Lower lobe of right lung (tissue), 2 donors: ENCODE results near the gene NMNAT3. TPM values are rescaled to one million over a fixed set of nuclear protein-coding genes. Genes with fewer than 3 reads are reported as not detected.

Experiments used
- ATAC-seq, 2 donors: fragments of 200-7000 bp; cut with Tn5 transposase; one replicate each; pipeline ENCODE4 v1.9.1; 2020 to 2022; ENCODE audit warnings: mild to moderate bottlenecking in 2 of 2, moderate library complexity in 2 of 2
- DNase-seq: peaks from one replicate; pipeline ENCODE4 v3.0.0-alpha.2; 2020
- H3K27ac ChIP-seq: fragments of 200-600 bp; one replicate; pipeline ENCODE4 v1.8.0; 2022
- H3K27me3 ChIP-seq: fragments of 200-600 bp; one replicate; pipeline ENCODE4 v1.8.0; 2022; ENCODE audit warnings: low read depth
- H3K36me3 ChIP-seq: fragments of 200-600 bp; one replicate; pipeline ENCODE4 v1.8.0; 2022; ENCODE audit warnings: mild to moderate bottlenecking
- H3K4me1 ChIP-seq: fragments of 200-600 bp; one replicate; pipeline ENCODE4 v1.8.0; 2022
- H3K4me3 ChIP-seq: fragments of 200-600 bp; one replicate; pipeline ENCODE4 v1.8.0; 2022; ENCODE audit warnings: mild to moderate bottlenecking
- H3K9me3 ChIP-seq: fragments of 200-600 bp; one replicate; pipeline ENCODE4 v1.8.0; 2022
- intact Hi-C: fragments of 100-400 bp; cut with DNase I; formaldehyde crosslinking; loops from one replicate; pipeline ENCODE4 v1.11.0; 2022
- total RNA-seq: library from RNA; stranded (reverse); fragmentation: NEBNext Ultra II Directional; extraction: Animal tissue kit (Norgen Biotek cat#: 25700); gene quantifications from one replicate; pipeline ENCODE4 v1.2.1, GENCODE V29; 2021
- TF ChIP-seq, protein P1 (sequence below): fragments of 200-600 bp; IDR thresholded peaks from one replicate; pipeline ENCODE4 v1.8.0; 2022; ENCODE audit warnings: antibody characterized with exemption, mild to moderate bottlenecking
- donor health status: DM: no; HTN: yes; CAD: no; lungs with severe emphysema.

The NMNAT3 gene
- total RNA-seq, 1 donor from 2014 or later: 5.8 TPM

DNA sequence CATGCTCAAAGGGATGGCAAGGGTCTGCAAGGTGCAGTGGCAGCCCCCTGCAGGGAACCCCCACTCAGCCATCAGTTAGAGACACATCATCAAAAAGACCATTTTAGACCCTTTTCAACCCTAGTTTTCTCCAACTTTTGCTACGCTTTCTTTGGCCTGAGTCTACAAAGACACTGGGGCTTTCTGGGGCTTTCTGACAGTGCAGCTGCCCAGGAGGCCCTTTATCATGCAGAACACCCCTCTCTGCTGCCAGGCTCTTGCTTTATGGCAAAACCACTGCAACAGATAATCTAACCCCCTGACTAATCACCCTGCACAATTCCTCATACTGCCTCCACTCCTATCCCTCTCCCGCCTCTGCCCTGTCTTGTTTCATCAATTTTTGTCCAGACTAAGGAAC, 2.4 kb downstream of the NMNAT3 start:
- no peaks in the 10 kb centered on the region for H3K9me3 ChIP-seq
- no peaks in the 10 kb centered on the region for H3K27me3 ChIP-seq
- no peak overlapping the region for H3K4me3 ChIP-seq
- intact Hi-C loops: no loop called here
- TF ChIP-seq, protein P1, sequence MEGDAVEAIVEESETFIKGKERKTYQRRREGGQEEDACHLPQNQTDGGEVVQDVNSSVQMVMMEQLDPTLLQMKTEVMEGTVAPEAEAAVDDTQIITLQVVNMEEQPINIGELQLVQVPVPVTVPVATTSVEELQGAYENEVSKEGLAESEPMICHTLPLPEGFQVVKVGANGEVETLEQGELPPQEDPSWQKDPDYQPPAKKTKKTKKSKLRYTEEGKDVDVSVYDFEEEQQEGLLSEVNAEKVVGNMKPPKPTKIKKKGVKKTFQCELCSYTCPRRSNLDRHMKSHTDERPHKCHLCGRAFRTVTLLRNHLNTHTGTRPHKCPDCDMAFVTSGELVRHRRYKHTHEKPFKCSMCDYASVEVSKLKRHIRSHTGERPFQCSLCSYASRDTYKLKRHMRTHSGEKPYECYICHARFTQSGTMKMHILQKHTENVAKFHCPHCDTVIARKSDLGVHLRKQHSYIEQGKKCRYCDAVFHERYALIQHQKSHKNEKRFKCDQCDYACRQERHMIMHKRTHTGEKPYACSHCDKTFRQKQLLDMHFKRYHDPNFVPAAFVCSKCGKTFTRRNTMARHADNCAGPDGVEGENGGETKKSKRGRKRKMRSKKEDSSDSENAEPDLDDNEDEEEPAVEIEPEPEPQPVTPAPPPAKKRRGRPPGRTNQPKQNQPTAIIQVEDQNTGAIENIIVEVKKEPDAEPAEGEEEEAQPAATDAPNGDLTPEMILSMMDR: no peak
- DNase-seq (no peak), ATAC-seq (no peak)
- no peaks in the 10 kb centered on the region for H3K36me3 ChIP-seq
- no peak overlapping the region for H3K27ac ChIP-seq
- H3K4me1 ChIP-seq: peaks cover 8% of the 10 kb centered on the region

DNA sequence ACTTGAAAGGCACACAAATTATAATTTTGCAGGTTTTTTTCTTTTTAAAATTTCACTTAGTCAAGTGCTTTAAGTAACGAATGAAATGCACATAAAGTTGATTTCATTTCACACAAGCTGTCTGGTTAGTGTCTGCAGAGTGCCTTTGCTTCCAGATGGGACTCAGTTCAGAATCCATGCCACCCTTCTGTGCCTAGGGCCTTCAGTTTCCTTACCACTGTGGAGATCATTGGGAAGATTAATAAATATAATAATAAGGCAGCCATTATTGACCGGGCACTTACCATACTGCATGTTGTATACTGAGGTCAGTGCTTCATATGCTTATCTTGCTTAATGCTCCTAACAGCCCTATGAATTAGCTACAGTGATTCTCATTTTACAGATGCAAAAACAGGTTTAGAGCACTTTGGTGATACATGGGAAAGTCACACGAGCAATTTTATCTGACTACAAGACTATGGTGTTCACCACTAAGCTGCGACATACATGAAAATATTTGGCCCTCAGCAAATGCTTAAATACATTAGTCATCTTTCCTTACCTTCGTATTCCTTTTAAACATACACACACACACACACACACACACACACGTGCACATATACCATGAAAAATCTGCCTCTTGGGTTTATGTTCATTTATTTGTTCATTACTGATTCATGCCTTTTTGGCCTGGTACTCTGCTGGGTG, 3.1 kb downstream of the NMNAT3 start:
- Histone ChIP-seq H3K4me1 (peaks cover 8% of the 10 kb centered on the region), H3K9me3 (no peaks in the 10 kb centered on the region), H3K36me3 (no peaks in the 10 kb centered on the region), H3K27ac (no peak overlapping the region), H3K4me3 (no peak overlapping the region), H3K27me3 (no peaks in the 10 kb centered on the region)
- TF ChIP-seq, protein P1: no peak
- intact Hi-C loops: no loop called here
- ATAC-seq (no peak), DNase-seq (no peak)

DNA sequence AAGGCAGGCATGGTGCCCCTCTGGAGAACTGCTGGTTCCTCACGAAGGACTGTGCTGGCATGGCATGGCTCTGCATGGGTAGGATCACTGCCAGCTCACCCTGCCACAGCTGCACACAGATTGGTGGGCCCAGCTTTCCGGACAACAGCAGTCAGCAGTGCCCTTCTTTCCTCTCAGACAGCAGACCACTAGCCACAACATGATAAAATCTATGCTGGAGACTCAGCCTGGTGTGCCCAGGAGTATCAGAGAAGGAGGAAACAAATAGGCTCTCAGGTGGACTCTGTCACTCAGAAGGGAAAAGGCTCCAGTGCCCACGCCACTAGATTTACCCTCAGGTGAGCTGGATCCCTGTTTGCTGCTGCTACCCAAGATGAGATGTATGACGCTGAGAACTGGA, 4.9 kb downstream of the NMNAT3 start:
- DNase-seq (no peak), ATAC-seq (no peak)
- Histone ChIP-seq H3K27ac (no peak overlapping the region), H3K9me3 (no peaks in the 10 kb centered on the region), H3K4me3 (no peak overlapping the region), H3K36me3 (no peaks in the 10 kb centered on the region), H3K4me1 (peaks cover 8% of the 10 kb centered on the region), H3K27me3 (no peaks in the 10 kb centered on the region)
- TF ChIP-seq, protein P1: no peak
- intact Hi-C loops: no loop called here

DNA sequence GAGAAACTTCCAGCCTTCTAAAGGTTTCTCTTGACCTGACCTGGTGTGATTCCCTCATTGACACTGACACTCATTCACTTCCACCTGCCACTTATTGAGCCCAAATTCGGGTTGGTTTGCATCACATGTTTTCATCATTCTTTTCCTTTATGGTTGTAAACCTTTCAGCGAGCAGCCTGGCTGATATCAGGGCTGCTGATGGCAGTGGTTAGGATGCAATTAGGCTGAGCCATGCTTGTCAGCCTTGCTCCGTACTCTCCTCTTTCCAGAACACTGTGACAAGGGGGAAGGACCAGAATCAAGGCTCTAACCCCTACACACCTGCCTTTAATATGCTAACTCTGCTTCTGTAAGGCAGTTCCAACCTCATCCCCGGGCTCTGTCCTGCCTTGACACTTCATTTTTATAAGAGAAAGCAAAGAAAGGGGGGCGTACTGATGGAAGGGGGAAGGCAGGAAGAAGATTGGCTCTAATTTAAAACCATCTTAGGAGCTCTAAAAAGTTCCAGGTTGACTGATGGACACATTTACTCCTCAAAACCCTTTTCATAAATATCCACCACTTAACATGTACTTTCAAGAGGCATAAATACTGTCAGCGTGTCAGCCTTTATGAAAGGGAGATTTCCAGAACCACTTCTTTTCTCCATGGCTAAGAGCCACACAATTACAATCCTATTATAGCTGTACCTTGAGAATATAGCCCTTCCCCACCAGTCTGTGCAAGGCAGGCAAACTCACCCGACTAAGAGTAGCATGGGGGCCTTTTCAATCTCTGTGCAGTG, 5.7 kb downstream of the NMNAT3 start:
- Histone ChIP-seq H3K36me3 (no peaks in the 10 kb centered on the region), H3K9me3 (no peaks in the 10 kb centered on the region), H3K27me3 (no peaks in the 10 kb centered on the region), H3K4me3 (no peak overlapping the region), H3K4me1 (peaks cover 4% of the 10 kb centered on the region), H3K27ac (no peak overlapping the region)
- no peak for DNase-seq
- ATAC-seq: no peak
- TF ChIP-seq, protein P1: no peak
- intact Hi-C loops: no loop called here

DNA sequence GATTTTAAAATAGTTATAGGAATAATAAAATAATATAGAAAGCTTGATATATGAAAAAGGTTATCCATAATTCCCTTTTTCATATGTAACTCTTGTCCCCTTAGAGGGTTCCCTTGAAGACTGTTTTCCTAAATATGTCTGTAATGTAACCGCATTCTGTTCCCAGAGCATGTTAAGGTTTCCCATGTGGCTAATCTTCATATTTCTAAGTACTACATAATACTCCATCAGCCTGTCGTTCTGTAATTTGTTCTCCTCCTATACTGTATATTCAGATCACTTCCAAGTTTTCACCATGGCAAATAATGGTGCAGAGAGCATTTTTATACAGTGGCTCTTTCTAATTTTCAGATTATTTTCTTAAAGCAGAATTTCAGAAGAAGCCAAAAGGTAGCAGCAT, 6.7 kb downstream of the NMNAT3 start:
- intact Hi-C loops: no loop called here

More for the DNA sequence above, 6.7 kb downstream of the NMNAT3 start:
- TF ChIP-seq, protein P1: no peak
- Histone ChIP-seq H3K36me3 (no peaks in the 10 kb centered on the region), H3K27me3 (no peaks in the 10 kb centered on the region), H3K4me3 (no peak overlapping the region), H3K4me1 (no peaks in the 10 kb centered on the region), H3K9me3 (no peaks in the 10 kb centered on the region), H3K27ac (no peak overlapping the region)
- no peak for DNase-seq
- ATAC-seq: no peak
